CD4-positive, alpha-beta T cell treated with Interleukin-4 for 4 hours (primary cell): ENCODE data around the gene NPEPPS.

Source experiments
- DNase-seq: peaks from one replicate; pipeline ENCODE4 v3.0.0-alpha.2; 2020

NPEPPS gene

DNA sequence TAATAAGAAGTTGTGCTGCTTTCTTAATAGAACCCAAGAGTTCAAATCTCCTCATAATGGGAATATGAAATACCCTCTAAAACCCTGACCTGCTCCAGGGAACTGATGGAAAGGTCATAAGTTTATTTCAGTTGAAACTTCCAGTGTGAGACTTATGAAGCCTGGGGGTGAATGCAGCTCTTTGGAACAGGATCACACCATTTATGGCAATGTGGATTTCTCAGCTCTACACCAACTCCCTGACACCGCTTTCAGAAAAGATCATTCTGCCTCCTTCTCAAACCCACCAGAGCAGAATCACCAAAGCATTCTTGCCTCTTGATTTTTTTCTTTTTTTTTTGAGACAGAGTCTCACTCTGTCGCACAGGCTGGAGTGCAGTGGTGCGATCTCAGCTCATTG lies 102.1 kb downstream of the NPEPPS start:
- no peak for DNase-seq

DNA sequence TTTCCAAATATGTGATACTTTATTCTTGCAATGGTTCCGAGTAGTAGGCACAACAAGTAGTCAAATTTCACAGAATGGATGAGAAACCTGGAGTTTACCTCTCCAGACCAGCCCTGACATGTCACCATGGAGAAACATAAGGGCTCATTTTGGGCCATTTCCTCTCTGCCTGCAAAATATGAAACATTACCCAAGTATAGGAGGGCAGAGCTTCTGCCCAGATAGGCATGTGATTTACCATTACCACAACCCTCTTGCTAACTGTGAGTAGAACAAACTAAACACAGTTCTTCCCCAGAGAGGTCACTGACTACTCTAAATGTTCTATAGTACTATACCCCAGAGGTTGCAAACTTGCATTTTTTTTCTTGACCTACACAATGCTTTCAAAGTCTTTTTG lies 103.1 kb downstream of the NPEPPS start:
- no peak for DNase-seq

DNA sequence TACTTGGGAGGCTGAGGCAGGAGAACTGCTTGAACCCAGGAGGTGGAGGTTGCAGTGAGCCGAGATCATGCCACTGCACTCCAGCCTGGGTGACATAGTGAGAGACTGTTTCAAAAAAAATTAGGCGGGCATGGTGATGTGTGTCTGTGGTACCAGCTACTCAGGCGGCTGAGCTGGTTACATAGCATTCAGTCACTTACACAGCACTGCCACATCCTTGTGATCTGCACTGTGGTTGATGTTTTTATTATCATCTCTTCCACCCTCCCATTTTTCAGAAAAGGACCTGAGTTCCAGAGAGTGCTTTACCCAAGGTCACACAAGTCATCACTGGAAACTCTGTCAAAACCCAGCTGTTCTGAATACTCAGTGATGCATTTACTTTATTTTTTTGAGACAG lies 104.0 kb downstream of the NPEPPS start:
- DNase-seq: no peak

DNA sequence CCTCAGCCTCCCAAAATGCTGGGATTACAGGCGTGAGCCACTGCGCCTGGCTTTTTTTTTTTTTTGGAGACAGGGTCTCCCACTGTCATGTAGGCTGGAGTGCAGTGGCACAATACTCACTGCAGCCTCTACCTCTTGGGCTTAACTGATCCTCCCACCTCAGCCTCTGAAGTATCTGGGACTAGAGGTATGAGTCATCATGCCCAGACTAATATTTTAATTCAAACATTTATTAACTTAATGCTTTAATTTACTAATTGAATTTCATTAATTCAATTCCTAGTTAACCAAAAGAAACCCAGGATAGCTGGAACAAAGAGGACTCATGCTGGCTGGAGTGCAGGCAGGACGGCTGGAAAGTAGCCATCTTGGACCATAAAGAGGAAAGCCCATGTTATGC lies 104.8 kb downstream of the NPEPPS start:
- DNase-seq: no peak

DNA sequence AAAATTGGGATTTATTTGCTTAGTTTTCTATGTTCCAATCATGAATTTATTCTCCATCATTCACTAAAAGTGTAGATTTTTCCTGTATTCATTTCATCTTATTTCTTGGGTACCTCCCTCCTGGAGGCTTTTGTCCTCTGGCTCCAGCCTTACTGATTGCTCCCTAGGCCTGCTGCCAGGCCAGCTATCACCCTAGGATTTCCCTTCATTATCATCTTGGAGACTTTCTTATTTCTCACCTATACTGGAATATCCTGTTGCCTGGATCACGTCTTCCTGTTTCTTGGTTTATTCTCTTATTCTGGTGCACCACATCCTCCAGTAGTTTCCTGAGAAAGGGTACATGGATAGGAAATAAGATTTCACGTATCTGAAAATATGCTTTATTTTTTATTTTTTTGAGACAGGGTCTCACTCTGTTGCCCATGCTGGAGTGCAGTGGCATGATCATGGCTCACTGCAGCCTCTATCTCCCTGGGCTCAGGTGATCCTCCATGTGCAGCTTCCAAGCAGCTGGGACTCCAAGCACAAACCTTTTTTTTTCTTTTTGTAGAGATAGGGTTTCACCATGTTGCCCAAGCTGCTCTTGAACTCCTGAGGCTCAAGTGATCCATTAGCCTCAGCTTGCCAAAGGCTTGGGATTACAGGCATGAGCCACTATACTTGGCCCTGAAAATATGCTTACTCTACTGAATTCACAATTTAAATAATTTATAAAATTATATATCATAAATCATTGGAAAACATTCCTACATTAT lies 105.5 kb downstream of the NPEPPS start:
- no peak for DNase-seq

DNA sequence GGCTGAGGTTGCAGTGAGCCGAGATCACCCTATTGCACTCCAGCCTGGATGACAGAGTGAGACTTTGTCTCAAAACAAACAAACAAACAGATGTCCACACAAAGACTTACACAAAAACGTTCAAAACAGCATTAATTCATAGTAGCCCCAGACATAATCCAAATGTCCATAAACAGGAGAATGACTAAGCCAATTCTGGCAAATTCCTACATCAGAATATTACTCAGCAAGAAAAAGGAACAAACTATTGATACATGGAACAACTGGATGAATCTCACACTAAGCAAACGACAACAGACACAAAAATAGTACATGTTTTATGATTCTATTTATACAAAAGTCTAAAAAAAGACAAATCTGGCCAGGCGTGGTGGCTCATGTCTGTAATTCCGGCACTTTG lies 108.0 kb downstream of the NPEPPS start:
- no peak for DNase-seq

DNA sequence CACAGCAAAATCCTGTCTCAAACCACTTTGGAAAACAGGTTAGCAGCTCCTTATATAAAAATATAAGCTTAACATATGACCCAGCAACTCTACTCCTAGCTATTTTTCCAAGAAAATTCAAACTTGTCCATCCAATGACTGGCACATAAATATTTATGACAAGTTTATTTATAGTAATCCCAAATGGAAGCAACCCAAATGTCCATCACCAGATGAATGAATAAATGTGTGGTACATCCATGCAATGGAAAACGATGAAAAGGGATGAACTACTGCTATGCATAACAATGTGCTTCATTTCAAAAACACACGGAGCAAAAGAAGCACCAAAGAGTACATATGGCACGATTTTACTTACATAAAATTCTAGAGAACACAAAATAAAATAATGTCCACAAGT lies 109.2 kb downstream of the NPEPPS start:
- no peak for DNase-seq

DNA sequence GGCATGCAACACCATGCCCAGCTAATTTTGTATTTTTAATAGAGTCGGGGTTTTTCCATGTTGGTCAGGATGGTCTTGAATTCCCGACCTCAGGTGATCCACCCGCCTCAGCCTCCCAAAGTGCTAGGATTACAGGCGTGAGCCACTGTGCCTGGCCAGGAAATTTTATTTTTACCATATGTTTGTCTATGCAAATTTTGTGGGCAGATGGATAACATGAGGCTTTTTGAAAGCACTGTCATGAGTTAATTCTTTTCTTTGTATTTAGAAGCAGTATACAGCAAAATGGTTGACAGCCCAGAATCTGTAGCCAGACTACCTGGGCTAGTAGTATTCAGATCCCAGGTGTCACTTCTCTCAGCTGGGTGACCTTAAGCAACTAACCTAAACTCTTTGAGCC lies 110.3 kb downstream of the NPEPPS start:
- DNase-seq: no peak

DNA sequence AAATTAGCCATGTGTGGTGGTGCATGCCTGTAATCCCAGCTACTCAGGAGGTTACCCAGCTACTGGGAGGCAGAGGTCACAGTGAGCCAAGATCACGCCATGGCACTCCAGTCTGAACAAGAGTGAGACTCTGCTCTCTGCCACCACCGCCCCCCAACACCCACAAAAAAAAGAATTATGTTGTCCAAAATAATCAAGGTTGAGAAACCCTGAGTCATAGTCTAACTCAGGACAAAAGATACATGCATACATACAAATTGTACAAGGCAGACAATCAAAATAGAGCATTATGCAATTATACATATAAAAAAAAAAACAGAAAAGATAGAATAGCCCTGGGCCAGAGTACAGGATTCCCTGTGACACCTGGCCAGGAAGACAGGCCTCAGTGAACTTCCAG lies 112.2 kb downstream of the NPEPPS start:
- DNase-seq: no peak

DNA sequence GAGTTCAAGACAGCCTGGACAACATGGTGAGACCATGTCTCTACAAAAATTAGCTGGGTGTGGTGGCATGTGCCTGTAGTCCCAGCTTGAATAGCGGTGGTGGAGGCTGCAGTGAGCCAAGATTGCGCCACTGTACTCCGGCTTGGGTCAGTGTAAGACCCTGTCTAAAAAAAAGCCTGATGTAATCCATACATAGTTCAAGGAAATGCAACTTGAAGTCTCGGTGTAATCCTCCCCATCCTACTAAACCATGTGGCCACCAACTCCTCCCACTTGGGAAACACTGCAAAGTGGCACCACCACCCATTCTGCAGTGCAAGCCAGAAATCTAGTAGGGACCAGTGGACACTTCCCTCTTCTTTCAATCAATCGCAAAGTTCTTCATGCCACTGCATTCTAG lies 113.4 kb downstream of the NPEPPS start:
- DNase-seq: no peak

DNA sequence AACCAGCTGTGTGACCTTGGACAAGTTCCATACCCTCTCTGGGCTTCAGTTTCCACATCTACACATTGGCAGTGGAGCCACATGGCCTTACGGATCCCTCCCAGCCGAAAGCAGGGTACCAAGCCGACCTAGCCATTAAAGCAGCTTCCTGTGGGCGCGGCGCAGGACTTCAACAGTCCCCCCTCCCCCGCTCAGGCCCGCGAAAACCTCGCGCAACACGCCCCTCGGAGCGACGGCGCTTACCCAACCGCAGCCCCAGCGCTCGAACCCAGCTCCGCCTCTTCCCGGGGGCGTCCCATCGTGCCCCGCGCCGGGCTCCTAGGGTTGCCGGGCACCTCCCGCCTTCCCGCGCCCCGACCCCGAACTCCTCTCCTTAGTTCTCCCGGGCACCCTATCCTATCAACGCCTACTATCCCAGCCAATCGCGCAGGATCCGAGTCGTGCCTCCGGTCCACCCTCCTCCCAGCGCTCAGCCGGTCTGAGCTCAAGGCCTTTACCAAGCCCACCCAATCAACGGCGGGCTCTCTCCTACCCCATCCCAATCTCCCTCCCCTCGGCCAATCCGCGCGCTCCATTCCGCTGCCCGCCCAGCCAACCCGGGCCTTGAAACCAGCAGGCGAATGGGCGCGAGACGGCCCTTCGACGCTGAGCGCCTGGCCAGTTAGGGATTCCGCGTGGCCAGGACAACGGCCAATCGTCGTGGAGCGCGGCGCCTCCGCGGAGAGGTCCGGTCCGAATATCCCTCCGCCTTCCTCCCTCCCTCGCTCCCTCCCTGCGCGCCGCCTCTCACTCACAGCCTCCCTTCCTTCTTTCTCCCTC lies 118.5 kb downstream of the NPEPPS start, which contains the start of gene KPNB1:
Gene KPNB1, plus strand, starts transcription at position 767 of the 819 bp plus-strand sequence. CDS start 326 bp downstream, outside the sequence.
- peak; percentile 99 for DNase-seq

DNA sequence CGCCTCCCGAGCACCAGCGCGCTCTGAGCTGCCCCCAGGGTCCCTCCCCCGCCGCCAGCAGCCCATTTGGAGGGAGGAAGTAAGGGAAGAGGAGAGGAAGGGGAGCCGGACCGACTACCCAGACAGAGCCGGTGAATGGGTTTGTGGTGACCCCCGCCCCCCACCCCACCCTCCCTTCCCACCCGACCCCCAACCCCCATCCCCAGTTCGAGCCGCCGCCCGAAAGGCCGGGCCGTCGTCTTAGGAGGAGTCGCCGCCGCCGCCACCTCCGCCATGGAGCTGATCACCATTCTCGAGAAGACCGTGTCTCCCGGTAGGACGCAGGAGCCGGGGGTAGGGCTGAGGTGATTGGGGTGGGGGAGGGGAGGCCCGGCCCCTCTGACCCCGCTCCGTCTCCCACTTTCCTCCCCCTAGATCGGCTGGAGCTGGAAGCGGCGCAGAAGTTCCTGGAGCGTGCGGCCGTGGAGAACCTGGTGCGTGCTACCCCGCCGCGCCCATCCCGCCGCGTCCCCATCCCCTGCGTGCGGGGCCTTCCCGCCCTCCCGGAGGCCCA lies 119.1 kb downstream of the NPEPPS start:
- no peak for DNase-seq

DNA sequence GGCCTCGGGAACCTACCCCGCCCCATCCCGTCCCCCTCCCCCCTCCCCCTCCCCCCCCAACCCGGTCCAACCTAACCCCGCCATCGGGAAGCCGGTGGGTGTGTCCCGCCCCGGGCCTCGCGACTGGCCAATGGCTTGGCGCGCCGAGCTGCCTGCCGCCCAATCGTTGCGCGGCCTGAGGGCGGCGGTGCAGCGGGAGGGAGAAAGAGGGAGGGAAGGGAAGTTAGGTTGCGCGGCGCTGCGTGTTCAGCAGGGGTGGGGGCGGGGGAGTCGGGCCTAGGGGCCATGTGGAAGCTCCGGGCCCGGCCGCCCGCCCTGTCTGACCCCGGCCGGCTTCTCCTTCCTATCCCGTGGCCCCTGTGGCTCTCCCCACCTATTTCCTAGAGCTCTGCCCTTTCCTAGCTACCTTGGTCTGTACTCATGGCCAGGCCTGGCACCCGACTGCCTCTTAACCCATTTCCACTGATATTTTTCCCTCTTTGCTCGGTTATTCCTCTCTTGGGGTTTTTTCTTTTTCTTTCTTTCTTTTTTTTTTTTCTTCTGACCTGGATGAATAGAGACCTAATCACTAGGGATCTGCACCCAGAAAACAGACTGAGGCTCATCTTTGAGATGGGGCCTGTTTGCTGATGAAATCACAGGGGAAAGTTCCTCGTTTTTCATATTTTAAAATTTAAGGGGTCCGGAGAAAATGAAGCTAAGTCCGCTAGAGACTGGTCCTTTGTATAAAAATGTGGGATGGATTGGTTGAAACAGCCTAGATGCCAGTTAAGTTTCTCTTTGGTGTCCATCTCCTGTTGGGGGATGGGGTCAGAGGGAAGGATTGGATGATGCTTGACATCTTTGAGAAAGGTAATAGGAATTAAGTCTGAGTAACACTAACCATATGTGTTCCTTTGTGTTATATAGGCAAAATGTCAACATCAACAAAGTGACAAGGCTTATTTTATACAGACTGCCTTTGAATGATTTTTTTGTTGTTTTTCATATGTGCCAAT lies 119.9 kb downstream of the NPEPPS start:
- DNase-seq: peak; percentile 97

DNA sequence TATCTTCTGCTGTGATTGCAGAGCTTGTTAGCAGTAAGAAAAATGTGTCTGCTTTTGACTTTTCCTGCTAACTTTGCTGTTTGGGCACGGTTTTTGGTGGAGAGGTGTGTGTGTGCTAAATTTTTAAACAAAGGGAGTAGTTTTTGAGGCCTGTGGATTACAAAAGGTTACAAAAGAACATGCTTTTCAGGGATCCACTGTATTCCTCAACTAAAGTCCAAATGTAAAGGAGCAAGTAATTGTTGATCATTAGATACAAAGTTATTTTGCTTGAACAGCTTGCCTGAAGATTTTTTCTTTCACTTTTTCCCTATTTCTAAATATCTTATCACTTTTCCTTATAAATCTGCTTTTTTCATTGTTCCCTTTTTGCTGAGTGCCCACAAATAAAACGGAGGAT lies 120.8 kb downstream of the NPEPPS start:
- no peak for DNase-seq

DNA sequence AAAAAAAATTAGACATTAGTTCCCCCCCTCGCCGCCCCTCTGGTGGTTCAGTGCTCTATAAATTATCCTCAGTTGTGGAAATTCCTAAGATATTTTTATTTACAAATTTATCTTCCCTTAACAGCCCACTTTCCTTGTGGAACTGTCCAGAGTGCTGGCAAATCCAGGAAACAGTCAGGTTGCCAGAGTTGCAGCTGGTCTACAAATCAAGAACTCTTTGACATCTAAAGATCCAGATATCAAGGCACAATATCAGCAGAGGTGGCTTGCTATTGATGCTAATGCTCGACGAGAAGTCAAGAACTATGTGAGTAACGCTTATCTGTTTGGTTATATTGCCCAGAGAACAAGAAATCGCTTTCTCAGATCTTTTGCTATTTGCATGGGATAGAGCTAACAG lies 121.7 kb downstream of the NPEPPS start:
- DNase-seq: no peak

DNA sequence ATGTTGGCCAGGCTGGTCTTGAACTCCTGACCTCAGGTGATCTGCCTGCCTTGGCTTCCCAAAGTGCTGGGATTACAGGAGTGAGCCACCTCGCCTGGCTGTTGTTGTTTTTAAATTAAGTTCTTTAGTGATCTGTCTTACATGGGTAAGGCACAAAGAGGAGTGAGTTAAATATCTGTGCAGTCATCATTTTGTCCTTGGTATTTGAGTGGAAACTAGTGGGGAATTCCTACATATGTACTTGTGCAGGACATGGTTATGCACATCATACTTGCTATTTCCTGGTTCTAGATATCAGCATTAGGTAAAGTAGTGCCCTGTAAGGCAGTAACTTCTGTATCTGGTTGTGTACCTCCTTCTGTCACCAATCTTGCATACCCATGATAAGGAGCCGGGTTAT lies 122.5 kb downstream of the NPEPPS start:
- no peak for DNase-seq

DNA sequence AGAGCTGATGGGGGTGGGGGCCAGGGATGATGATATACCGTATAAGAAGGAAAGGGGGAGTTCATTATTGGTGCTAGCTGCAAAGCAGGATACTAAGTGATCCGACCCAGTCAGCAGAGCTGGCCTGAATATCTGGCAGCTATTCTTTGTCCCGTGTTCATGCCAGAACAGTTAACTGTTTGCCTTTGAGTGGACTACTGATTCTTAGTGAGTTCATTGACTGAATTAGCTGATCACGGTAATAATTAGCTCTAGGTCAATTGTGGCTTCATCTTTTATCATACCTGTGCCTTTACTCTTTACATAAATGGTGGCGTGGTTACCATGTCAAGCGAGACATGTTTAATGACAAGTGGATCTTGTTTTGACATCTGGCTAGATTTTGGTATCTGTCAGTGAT lies 124.1 kb downstream of the NPEPPS start:
- DNase-seq: no peak

DNA sequence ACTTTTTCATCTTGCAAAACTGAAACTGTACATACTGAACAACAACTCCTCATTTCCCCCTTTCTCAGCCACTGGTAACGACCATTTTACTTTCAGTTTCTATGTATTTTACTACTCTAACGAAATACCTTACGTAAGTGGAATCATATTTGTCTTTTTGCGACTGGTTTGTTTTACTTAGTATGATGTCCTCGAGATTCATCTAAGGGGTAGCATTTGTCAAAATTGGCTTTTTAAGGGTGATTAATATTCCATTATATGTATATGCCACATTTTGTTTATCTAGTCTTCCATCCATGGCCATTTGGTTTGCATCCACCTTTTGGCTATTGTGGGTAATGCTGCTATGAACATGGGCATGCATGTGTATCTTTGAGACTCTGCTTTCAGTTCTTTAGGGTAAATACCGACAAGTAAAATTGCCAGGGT lies 129.2 kb downstream of the NPEPPS start:
- DNase-seq: peak; percentile 66

DNA sequence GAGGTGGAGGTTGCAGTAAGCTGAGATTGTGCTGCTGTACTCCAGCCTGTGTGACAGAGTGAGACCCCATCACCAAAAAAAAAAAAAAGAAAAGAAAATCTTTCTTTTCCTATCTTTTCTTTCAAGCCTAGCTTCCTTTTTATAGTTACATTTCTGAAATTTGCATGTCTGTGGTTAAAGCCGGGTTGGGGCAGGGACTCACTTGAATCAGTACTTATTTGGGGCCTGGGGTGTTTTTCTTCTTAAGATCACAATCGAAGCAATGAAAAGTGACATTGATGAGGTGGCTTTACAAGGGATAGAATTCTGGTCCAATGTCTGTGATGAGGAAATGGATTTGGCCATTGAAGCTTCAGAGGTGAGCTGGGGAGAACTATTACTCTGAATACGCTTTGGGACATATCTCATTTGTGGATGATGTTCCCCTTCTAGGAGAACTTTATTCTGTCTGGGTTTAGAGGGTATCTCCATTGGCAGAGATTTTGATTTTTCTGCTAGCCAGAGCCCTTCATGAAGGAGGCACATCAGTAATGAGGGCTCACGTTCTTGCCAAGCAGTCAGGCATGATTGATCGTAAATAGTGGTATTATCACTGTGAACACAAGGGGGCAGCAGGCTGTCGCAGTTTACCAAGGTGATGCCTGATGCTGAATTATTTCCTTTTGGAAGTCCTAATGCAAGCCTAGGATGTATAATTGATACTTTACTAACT lies 133.2 kb downstream of the NPEPPS start:
- DNase-seq: peak; percentile 75

DNA sequence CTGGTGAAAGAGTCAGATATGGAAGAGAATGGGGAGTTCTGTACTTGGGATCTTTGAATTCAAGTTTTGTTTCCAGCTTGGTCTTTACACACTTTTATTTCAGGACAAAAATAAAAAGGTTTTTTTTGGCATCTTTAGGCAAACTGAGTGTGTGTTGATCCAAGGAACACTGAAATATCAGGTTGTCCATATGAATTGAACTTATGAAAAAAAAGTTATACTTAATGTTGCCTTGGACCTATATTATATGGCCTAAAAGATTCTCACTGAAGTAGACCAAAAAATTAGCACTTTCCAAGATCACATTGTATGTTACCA lies 133.7 kb downstream of the NPEPPS start:
- no peak for DNase-seq

DNA sequence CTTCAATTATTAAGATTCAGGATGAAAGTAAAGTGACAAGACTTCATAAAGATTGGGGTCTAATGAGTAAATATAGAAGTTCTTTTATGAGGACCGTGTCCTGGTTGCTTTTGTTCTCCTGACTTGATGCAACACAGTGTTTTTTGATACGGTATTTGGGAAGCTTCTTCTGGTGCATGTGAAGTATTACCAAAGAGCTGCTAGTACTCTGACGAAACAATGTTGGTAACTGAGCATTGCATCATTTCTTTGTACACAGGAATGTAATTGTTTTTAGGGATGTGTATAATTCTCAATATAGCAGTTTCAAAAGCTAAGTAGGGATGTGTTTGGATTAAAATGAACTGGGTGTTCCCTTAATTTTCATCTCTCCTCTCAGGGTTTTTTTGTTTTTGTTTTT lies 134.7 kb downstream of the NPEPPS start:
- DNase-seq: no peak

DNA sequence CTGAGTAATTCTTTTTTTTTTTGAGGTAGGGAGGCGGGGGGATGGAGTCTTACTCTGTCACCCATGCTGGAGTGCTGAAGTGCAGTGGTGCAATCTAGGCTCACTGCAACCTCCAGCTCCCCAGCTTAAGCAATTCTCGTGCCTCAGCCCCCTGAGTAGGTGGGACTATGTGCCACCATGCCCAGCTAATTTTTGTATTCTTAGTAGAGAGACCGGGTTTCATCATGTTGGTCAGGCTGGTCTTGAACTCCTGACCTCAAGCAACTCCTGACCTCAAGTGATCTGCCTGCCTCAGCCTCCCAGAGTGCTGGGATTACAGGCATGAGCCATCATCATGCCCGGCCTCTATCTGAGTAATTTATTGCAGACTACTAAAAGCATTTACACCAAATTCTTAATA lies 138.2 kb downstream of the NPEPPS start:
- DNase-seq: no peak
